Measurements from ENCODE around the gene KISS1.

- TF ChIP-seq, protein P1, sequence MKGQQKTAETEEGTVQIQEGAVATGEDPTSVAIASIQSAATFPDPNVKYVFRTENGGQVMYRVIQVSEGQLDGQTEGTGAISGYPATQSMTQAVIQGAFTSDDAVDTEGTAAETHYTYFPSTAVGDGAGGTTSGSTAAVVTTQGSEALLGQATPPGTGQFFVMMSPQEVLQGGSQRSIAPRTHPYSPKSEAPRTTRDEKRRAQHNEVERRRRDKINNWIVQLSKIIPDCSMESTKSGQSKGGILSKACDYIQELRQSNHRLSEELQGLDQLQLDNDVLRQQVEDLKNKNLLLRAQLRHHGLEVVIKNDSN (IDR thresholded peaks at IDR 0.05) = no peak
- no peak for TF ChIP-seq RAD21 (IDR thresholded peaks at IDR 0.05; ENCODE audit: low read depth)
- TF ChIP-seq FOXM1 (IDR thresholded peaks at IDR 0.05; ENCODE audit: borderline replicate concordance, low read depth) = no peak
- no peak for TF ChIP-seq YY1 (IDR thresholded peaks at IDR 0.05; ENCODE audit: low read depth)
- TF ChIP-seq, protein P2, sequence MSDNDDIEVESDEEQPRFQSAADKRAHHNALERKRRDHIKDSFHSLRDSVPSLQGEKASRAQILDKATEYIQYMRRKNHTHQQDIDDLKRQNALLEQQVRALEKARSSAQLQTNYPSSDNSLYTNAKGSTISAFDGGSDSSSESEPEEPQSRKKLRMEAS (IDR thresholded peaks at IDR 0.05) = no peak
- no peak for TF ChIP-seq EP300 (IDR thresholded peaks at IDR 0.05; ENCODE audit: borderline replicate concordance)
- TF ChIP-seq CEBPB (IDR thresholded peaks at IDR 0.05) = no peak
- TF ChIP-seq, protein P3, sequence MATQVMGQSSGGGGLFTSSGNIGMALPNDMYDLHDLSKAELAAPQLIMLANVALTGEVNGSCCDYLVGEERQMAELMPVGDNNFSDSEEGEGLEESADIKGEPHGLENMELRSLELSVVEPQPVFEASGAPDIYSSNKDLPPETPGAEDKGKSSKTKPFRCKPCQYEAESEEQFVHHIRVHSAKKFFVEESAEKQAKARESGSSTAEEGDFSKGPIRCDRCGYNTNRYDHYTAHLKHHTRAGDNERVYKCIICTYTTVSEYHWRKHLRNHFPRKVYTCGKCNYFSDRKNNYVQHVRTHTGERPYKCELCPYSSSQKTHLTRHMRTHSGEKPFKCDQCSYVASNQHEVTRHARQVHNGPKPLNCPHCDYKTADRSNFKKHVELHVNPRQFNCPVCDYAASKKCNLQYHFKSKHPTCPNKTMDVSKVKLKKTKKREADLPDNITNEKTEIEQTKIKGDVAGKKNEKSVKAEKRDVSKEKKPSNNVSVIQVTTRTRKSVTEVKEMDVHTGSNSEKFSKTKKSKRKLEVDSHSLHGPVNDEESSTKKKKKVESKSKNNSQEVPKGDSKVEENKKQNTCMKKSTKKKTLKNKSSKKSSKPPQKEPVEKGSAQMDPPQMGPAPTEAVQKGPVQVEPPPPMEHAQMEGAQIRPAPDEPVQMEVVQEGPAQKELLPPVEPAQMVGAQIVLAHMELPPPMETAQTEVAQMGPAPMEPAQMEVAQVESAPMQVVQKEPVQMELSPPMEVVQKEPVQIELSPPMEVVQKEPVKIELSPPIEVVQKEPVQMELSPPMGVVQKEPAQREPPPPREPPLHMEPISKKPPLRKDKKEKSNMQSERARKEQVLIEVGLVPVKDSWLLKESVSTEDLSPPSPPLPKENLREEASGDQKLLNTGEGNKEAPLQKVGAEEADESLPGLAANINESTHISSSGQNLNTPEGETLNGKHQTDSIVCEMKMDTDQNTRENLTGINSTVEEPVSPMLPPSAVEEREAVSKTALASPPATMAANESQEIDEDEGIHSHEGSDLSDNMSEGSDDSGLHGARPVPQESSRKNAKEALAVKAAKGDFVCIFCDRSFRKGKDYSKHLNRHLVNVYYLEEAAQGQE (IDR thresholded peaks at IDR 0.05; ENCODE audit: low read depth) = no peak
- no peak for TF ChIP-seq TAF1 (IDR thresholded peaks at IDR 0.05; ENCODE audit: low read depth)
- TF ChIP-seq EGR1 (IDR thresholded peaks at IDR 0.05) = no peak
Observed at GRCh38 chr1:204242920-204243319, 46.6 kb upstream of the KISS1 start.
